HepG2 (cell line): ENCODE data around the gene ING5. TPM values are rescaled to one million over a fixed set of nuclear protein-coding genes. Genes with fewer than 3 reads are reported as not detected.

Experiments
- BHLHE40 ChIP-seq: IDR thresholded peaks from 2 replicates; pipeline ENCODE4 v1.6.1; 2011; ENCODE audit warnings: low read length, improper control_type of control experiment
- HIVEP1 ChIP-seq: sonication (generic); formaldehyde crosslinking; IDR thresholded peaks from 2 replicates; pipeline ENCODE4 v1.4.0; 2020; ENCODE audit warnings: mild to moderate bottlenecking, missing genetic modification reagents
- KDM5A ChIP-seq: fragments of 200-600 bp; sonication (generic); IDR thresholded peaks from 2 replicates; pipeline ENCODE4 v1.7.0; 2018; ENCODE audit warnings: antibody characterized with exemption, mild to moderate bottlenecking, low read length, borderline replicate concordance
- KDM5B ChIP-seq: sonication (generic); formaldehyde crosslinking; IDR thresholded peaks from 2 replicates; pipeline ENCODE4 v1.4.0; 2020; ENCODE audit warnings: missing genetic modification reagents, mild to moderate bottlenecking, borderline replicate concordance
- KLF15 ChIP-seq: sonication (generic); formaldehyde crosslinking; IDR thresholded peaks from 2 replicates; pipeline ENCODE4 v1.8.1; 2023; ENCODE audit warnings: borderline replicate concordance, mild to moderate bottlenecking, inconsistent platforms, missing genetic modification reagents, mixed read lengths
- RBAK ChIP-seq: sonication (generic); formaldehyde crosslinking; IDR thresholded peaks from 2 replicates; pipeline ENCODE4 v1.5.1; 2020; ENCODE audit warnings: mild to moderate bottlenecking, missing genetic modification reagents
- SAP130 ChIP-seq: IDR thresholded peaks from 2 replicates; pipeline ENCODE4 v1.6.1; 2016; ENCODE audit warnings: low read depth
- ZFP36 ChIP-seq: fragments of 150-350 bp; IDR thresholded peaks from 2 replicates; pipeline ENCODE4 v1.6.1; 2018; ENCODE audit warnings: borderline replicate concordance, low read length, low read depth; ENCODE audit not compliant: partially characterized antibody
- ZFP37 ChIP-seq: sonication (generic); formaldehyde crosslinking; IDR thresholded peaks from 2 replicates; pipeline ENCODE4 v1.4.0; 2020; ENCODE audit warnings: missing genetic modification reagents, borderline replicate concordance
- ZFP82 ChIP-seq: sonication (generic); formaldehyde crosslinking; IDR thresholded peaks from 2 replicates; pipeline ENCODE4 v1.5.1; 2020; ENCODE audit warnings: mild to moderate bottlenecking, missing genetic modification reagents, borderline replicate concordance
- ZKSCAN1 ChIP-seq: fragments of 150-350 bp; IDR thresholded peaks from 2 replicates; pipeline ENCODE4 v1.6.1; 2014; ENCODE audit warnings: low read length
- ZNF10 ChIP-seq: sonication (generic); formaldehyde crosslinking; IDR thresholded peaks from 2 replicates; pipeline ENCODE4 v1.4.0; 2020; ENCODE audit warnings: mild to moderate bottlenecking, low read depth, missing genetic modification reagents, borderline replicate concordance
- ZNF205 ChIP-seq: IDR thresholded peaks from 2 replicates; pipeline ENCODE4 v1.6.1; 2018; ENCODE audit warnings: missing biosample characterization, missing genetic modification reagents
- ZNF333 ChIP-seq: sonication (generic); formaldehyde crosslinking; IDR thresholded peaks from 2 replicates; pipeline ENCODE4 v1.4.0; 2020; ENCODE audit warnings: mild to moderate bottlenecking, missing genetic modification reagents, borderline replicate concordance
- ZNF33B ChIP-seq: sonication (generic); formaldehyde crosslinking; IDR thresholded peaks from 2 replicates; pipeline ENCODE4 v1.5.1; 2020; ENCODE audit warnings: mild to moderate bottlenecking, missing genetic modification reagents
- ZNF431 ChIP-seq: sonication (generic); formaldehyde crosslinking; IDR thresholded peaks from 2 replicates; pipeline ENCODE4 v1.9.0; 2022; ENCODE audit warnings: missing genetic modification reagents, low read depth, mild to moderate bottlenecking, borderline replicate concordance
- ZNF503 ChIP-seq: sonication (generic); formaldehyde crosslinking; IDR thresholded peaks from 2 replicates; pipeline ENCODE4 v1.4.0; 2020; ENCODE audit warnings: missing genetic modification reagents
- ZNF629 ChIP-seq: sonication (generic); formaldehyde crosslinking; conservative IDR thresholded peaks from 2 replicates; pipeline ENCODE4 v1.5.0; 2020; ENCODE audit warnings: missing genetic modification reagents
- polyA plus RNA-seq, 8 experiments: library from polyadenylated mRNA; depleted of rRNA in 3 of 8; stranded (reverse) in 7 of 8; unstranded in 1 of 8; fragments of >200 nt; fragmentation: Illumina TruSeq in 4 of 8; extraction: Trizol in 4 of 8; gene quantifications; 2 replicates each; pipeline versions ENCODE4 v1.2.1 to v1.2.3, GENCODE V29; 2011 to 2016; ENCODE audit warnings: low read depth in 4 of 8, missing spikeins in 1 of 8, mixed read lengths in 1 of 8; ENCODE audit not compliant: insufficient read depth in 1 of 8
- total RNA-seq, 5 experiments: library from RNA; depleted of rRNA; stranded (reverse); fragments of >200 nt; fragmentation: Illumina TruSeq; extraction: Trizol; gene quantifications; 2 replicates each; pipeline ENCODE4 v1.2.3, GENCODE V29; 2016; ENCODE audit warnings: low read depth in 1 of 5
- TF ChIP-seq, protein P1 (sequence below): sonication (generic); formaldehyde crosslinking; IDR thresholded peaks from one replicate; pipeline ENCODE4 v1.5.1; 2020; ENCODE audit warnings: mild to moderate bottlenecking, missing genetic modification reagents; ENCODE audit errors: not compliant biosample characterization
- TF ChIP-seq, protein P2 (sequence below): sonication (generic); formaldehyde crosslinking; IDR thresholded peaks from 2 replicates; pipeline ENCODE4 v1.4.0; 2020; ENCODE audit warnings: mild to moderate bottlenecking, missing genetic modification reagents

Gene ING5
- total and polyA plus RNA-seq, 2 of the 13 experiments (the other 11 are each of a cell fraction or from before 2014, with no cell fraction given), result 61.9 to 71.9 TPM

DNA sequence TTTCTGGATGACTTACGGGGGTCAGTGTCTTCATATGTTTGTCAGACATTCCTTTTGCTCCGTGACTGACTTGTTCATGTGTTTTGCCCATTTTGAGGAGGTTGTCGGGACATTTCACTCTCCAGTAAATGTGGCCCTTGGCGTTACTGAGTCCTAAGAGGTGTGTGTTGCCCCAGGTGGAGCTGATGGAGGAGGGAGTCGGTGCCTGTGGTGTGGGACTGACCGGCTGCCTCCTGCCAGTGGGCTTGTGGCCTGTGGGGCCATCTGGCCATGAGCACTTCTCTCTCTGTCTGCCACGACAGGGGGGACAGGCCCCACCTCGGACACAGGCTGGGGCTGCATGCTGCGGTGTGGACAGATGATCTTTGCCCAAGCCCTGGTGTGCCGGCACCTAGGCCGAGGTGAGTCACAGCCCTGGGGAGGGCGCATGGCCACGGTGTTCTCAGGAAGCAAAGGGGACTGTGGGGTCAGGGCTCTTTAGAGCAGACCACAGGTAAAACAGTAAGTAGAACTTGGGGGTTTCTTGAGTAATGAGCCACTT lies 48.6 kb upstream of the ING5 start (continued):
- TF ChIP-seq, protein P1, sequence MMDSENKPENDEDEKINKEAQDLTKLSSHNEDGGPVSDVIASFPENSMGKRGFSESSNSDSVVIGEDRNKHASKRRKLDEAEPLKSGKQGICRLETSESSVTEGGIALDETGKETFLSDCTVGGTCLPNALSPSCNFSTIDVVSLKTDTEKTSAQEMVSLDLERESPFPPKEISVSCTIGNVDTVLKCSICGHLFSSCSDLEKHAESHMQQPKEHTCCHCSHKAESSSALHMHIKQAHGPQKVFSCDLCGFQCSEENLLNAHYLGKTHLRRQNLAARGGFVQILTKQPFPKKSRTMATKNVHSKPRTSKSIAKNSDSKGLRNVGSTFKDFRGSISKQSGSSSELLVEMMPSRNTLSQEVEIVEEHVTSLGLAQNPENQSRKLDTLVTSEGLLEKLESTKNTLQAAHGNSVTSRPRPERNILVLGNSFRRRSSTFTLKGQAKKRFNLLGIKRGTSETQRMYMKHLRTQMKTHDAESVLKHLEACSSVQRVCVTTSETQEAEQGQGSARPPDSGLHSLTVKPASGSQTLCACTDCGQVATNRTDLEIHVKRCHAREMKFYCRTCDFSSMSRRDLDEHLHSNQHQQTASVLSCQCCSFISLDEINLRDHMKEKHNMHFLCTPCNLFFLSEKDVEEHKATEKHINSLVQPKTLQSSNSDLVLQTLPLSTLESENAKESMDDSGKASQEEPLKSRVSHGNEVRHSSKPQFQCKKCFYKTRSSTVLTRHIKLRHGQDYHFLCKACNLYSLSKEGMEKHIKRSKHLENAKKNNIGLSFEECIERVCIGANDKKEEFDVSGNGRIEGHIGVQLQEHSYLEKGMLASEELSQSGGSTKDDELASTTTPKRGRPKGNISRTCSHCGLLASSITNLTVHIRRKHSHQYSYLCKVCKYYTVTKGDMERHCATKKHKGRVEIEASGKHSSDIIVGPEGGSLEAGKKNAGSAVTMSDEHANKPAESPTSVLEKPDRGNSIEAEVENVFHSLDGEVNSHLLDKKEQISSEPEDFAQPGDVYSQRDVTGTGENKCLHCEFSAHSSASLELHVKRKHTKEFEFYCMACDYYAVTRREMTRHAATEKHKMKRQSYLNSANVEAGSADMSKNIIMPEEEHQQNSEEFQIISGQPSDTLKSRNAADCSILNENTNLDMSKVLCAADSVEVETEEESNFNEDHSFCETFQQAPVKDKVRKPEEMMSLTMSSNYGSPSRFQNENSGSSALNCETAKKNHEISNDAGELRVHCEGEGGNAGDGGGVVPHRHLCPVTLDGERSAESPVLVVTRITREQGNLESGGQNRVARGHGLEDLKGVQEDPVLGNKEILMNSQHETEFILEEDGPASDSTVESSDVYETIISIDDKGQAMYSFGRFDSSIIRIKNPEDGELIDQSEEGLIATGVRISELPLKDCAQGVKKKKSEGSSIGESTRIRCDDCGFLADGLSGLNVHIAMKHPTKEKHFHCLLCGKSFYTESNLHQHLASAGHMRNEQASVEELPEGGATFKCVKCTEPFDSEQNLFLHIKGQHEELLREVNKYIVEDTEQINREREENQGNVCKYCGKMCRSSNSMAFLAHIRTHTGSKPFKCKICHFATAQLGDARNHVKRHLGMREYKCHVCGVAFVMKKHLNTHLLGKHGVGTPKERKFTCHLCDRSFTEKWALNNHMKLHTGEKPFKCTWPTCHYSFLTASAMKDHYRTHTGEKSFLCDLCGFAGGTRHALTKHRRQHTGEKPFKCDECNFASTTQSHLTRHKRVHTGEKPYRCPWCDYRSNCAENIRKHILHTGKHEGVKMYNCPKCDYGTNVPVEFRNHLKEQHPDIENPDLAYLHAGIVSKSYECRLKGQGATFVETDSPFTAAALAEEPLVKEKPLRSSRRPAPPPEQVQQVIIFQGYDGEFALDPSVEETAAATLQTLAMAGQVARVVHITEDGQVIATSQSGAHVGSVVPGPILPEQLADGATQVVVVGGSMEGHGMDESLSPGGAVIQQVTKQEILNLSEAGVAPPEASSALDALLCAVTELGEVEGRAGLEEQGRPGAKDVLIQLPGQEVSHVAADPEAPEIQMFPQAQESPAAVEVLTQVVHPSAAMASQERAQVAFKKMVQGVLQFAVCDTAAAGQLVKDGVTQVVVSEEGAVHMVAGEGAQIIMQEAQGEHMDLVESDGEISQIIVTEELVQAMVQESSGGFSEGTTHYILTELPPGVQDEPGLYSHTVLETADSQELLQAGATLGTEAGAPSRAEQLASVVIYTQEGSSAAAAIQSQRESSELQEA (CRISPR knock-in tag), result no peak
- TF ChIP-seq ZFP82 (CRISPR knock-in tag) (no peak), ZNF629 (0 out of 2 replicates have a peak, but pooled peaks have one; percentile 45), ZNF503 (CRISPR knock-in tag) (no peak), SAP130 (peak; percentile 98), ZNF333 (no peak), RBAK (peak; percentile 61; the same call in 1 of the 2 replicates), ZKSCAN1 (no peak), ZNF33B (CRISPR knock-in tag) (no peak), KDM5B (CRISPR knock-in tag) (0 out of 2 replicates have a peak, but pooled peaks have one; percentile 58), ZFP37 (0 out of 2 replicates have a peak, but pooled peaks have one; percentile 78), BHLHE40 (peak; percentile 68), KDM5A (no peak), KLF15 (CRISPR knock-in tag) (no peak), ZFP36 (no peak), ZNF10 (CRISPR knock-in tag) (no peak), ZNF205 (CRISPR knock-in tag) (0 out of 2 replicates have a peak, but pooled peaks have one; percentile 39), HIVEP1 (CRISPR knock-in tag) (no peak), ZNF431 (CRISPR knock-in tag) (0 out of 2 replicates have a peak, but pooled peaks have one; percentile 17)
- TF ChIP-seq, protein P2, sequence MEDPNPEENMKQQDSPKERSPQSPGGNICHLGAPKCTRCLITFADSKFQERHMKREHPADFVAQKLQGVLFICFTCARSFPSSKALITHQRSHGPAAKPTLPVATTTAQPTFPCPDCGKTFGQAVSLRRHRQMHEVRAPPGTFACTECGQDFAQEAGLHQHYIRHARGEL (CRISPR knock-in tag), result no peak
